ENCODE results near the gene NKTR. TPM values are rescaled to one million over a fixed set of nuclear protein-coding genes. Genes with fewer than 3 reads are reported as not detected.

The NKTR gene
- total RNA-seq, 1 donor from 2014 or later, result 70.3 TPM

GRCh38 chr3:42612217-42612616 is 11.7 kb downstream of the NKTR start:
- H3K36me3 Mint-ChIP-seq (ENCODE audit: low read depth, unreplicated experiment), result peaks cover 11% of the 10 kb centered on the region
- no peak overlapping the region for H3K27ac ChIP-seq (ENCODE audit: low read depth, low read length)
- H3K79me2 ChIP-seq (ENCODE audit: insufficient read depth, low read length), result peaks cover 99% of the 10 kb centered on the region
- no peak overlapping the region for H3K4me3 Mint-ChIP-seq (ENCODE audit: unreplicated experiment)
- no peaks in the 10 kb centered on the region for H3K9me3 Mint-ChIP-seq (ENCODE audit: unreplicated experiment)
- no peak overlapping the region for H3K4me3 ChIP-seq (ENCODE audit: insufficient read depth, low read depth, low read length)
- no peak overlapping the region for H3K27ac Mint-ChIP-seq (ENCODE audit: unreplicated experiment)
- no peak overlapping the region for H2AFZ ChIP-seq (ENCODE audit: low read depth, low read length)
- peaks cover 81% of the 10 kb centered on the region for H4K20me1 ChIP-seq (ENCODE audit: insufficient read depth, low read length)
- DNase-seq (ENCODE audit: low read depth) (no peak), FAIRE-seq (no peak)
- H3K27me3 Mint-ChIP-seq (ENCODE audit: low read depth, unreplicated experiment), result no peaks in the 10 kb centered on the region
- no peak overlapping the region for H3K9ac ChIP-seq (ENCODE audit: low read length)
- no peak overlapping the region for H3K4me2 ChIP-seq (ENCODE audit: low read length)
- no peaks in the 10 kb centered on the region for H3K4me1 ChIP-seq (ENCODE audit: insufficient read depth, low read length)
- TF ChIP-seq CTCF (IDR thresholded peaks at IDR 0.05; ENCODE audit: insufficient read depth, low read depth, low read length), result no peak
- TF ChIP-seq EZH2 (IDR thresholded peaks at IDR 0.05; ENCODE audit: insufficient read depth, low read length), result no peak
- H3K9me3 ChIP-seq (ENCODE audit: insufficient read depth, low read depth, low read length), result no peaks in the 10 kb centered on the region
- H3K36me3 ChIP-seq (ENCODE audit: insufficient read depth, low read length), result no peaks in the 10 kb centered on the region
- no peaks in the 10 kb centered on the region for H3K27me3 ChIP-seq (ENCODE audit: insufficient read depth, low read length)
- H3K4me1 Mint-ChIP-seq (ENCODE audit: low read depth, unreplicated experiment), result peaks cover 11% of the 10 kb centered on the region

- H3K4me2 ChIP-seq (ENCODE audit: low read length), result no peak overlapping the region
- H3K9me3 ChIP-seq (ENCODE audit: insufficient read depth, low read depth, low read length), result no peaks in the 10 kb centered on the region
- Mint-ChIP-seq H3K4me3 (ENCODE audit: unreplicated experiment) (no peak overlapping the region), H3K9me3 (ENCODE audit: unreplicated experiment) (no peaks in the 10 kb centered on the region), H3K36me3 (ENCODE audit: low read depth, unreplicated experiment) (peaks cover 11% of the 10 kb centered on the region), H3K27me3 (ENCODE audit: low read depth, unreplicated experiment) (no peaks in the 10 kb centered on the region), H3K27ac (ENCODE audit: unreplicated experiment) (no peak overlapping the region), H3K4me1 (ENCODE audit: low read depth, unreplicated experiment) (peaks cover 7% of the 10 kb centered on the region)
- no peak overlapping the region for H3K9ac ChIP-seq (ENCODE audit: low read length)
- H3K79me2 ChIP-seq (ENCODE audit: insufficient read depth, low read length), result peaks cover 97% of the 10 kb centered on the region
- no peaks in the 10 kb centered on the region for H3K27me3 ChIP-seq (ENCODE audit: insufficient read depth, low read length)
- no peak overlapping the region for H2AFZ ChIP-seq (ENCODE audit: low read depth, low read length)
- no peak overlapping the region for H3K4me3 ChIP-seq (ENCODE audit: insufficient read depth, low read depth, low read length)
- FAIRE-seq (no peak), DNase-seq (ENCODE audit: low read depth) (no peak)
- no peaks in the 10 kb centered on the region for H3K4me1 ChIP-seq (ENCODE audit: insufficient read depth, low read length)
- no peaks in the 10 kb centered on the region for H3K36me3 ChIP-seq (ENCODE audit: insufficient read depth, low read length)
- peaks cover 76% of the 10 kb centered on the region for H4K20me1 ChIP-seq (ENCODE audit: insufficient read depth, low read length)
- H3K27ac ChIP-seq (ENCODE audit: low read depth, low read length), result no peak overlapping the region
- TF ChIP-seq EZH2 (IDR thresholded peaks at IDR 0.05; ENCODE audit: insufficient read depth, low read length), result no peak
- TF ChIP-seq CTCF (IDR thresholded peaks at IDR 0.05; ENCODE audit: insufficient read depth, low read depth, low read length), result no peak
Observed at GRCh38 chr3:42612928-42613327, 12.4 kb downstream of the NKTR start.

GRCh38 chr3:42613462-42613861 is 13.0 kb downstream of the NKTR start:
- H3K79me2 ChIP-seq (ENCODE audit: insufficient read depth, low read length), result peaks cover 91% of the 10 kb centered on the region
- H2AFZ ChIP-seq (ENCODE audit: low read depth, low read length), result no peak overlapping the region
- no peak overlapping the region for H3K4me3 Mint-ChIP-seq (ENCODE audit: unreplicated experiment)
- no peak for DNase-seq (ENCODE audit: low read depth)
- no peaks in the 10 kb centered on the region for H3K9me3 Mint-ChIP-seq (ENCODE audit: unreplicated experiment)
- H3K4me1 Mint-ChIP-seq (ENCODE audit: low read depth, unreplicated experiment), result peaks cover 7% of the 10 kb centered on the region
- no peaks in the 10 kb centered on the region for H3K4me1 ChIP-seq (ENCODE audit: insufficient read depth, low read length)
- peaks cover 9% of the 10 kb centered on the region for H3K36me3 Mint-ChIP-seq (ENCODE audit: low read depth, unreplicated experiment)
- no peaks in the 10 kb centered on the region for H3K36me3 ChIP-seq (ENCODE audit: insufficient read depth, low read length)
- TF ChIP-seq CTCF (IDR thresholded peaks at IDR 0.05; ENCODE audit: insufficient read depth, low read depth, low read length) (peak; percentile 41), EZH2 (IDR thresholded peaks at IDR 0.05; ENCODE audit: insufficient read depth, low read length) (no peak)
- no peaks in the 10 kb centered on the region for H3K9me3 ChIP-seq (ENCODE audit: insufficient read depth, low read depth, low read length)
- H3K27me3 Mint-ChIP-seq (ENCODE audit: low read depth, unreplicated experiment), result no peaks in the 10 kb centered on the region
- H3K27ac ChIP-seq (ENCODE audit: low read depth, low read length), result no peak overlapping the region
- H3K4me2 ChIP-seq (ENCODE audit: low read length), result no peak overlapping the region
- no peaks in the 10 kb centered on the region for H3K27me3 ChIP-seq (ENCODE audit: insufficient read depth, low read length)
- peaks cover 71% of the 10 kb centered on the region for H4K20me1 ChIP-seq (ENCODE audit: insufficient read depth, low read length)
- H3K27ac Mint-ChIP-seq (ENCODE audit: unreplicated experiment), result no peak overlapping the region
- no peak overlapping the region for H3K9ac ChIP-seq (ENCODE audit: low read length)
- no peak overlapping the region for H3K4me3 ChIP-seq (ENCODE audit: insufficient read depth, low read depth, low read length)
- FAIRE-seq, result peak; percentile 37
